Loucy (cell line): ENCODE measurements around the gene AQP12A.
"Not testable (repeated sequence)": the region's sequence is repeated elsewhere in the genome, so short reads cannot be mapped to it uniquely, and the experiment has no call there.

Experiments used
- EZH2phosphoT487 ChIP-seq: fragments of 200-600 bp; IDR thresholded peaks from 2 replicates; pipeline ENCODE4 v1.6.1; 2018; ENCODE audit warnings: antibody characterized with exemption, mild to moderate bottlenecking, moderate library complexity, borderline replicate concordance
- TF ChIP-seq, protein P1 (sequence below): fragments of 200-600 bp; sonication (generic); conservative IDR thresholded peaks from 2 replicates; pipeline ENCODE4 v1.5.1; 2014; ENCODE audit warnings: mild to moderate bottlenecking, antibody characterized with exemption, low read length

DNA sequence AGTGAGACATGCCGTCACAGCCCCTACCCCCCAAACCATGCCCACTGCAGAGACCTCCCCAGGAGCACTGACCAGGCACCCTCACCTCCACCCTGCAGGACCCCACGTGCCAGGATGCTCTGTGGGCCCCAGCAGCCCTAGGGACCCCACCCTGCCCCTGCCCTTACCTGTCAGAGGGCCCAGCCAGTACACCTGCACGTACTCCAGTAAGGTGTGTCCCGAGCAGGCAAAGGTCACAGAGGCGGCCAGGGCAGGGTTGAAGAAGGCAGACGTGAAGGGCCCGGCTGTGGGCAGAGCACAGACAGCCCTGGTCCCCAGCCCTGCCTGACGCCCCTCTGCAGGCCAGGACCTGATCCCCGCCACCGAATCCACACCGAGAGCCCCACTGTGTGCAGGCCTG is 11.5 kb upstream of the AQP12A start:
- TF ChIP-seq, protein P1, sequence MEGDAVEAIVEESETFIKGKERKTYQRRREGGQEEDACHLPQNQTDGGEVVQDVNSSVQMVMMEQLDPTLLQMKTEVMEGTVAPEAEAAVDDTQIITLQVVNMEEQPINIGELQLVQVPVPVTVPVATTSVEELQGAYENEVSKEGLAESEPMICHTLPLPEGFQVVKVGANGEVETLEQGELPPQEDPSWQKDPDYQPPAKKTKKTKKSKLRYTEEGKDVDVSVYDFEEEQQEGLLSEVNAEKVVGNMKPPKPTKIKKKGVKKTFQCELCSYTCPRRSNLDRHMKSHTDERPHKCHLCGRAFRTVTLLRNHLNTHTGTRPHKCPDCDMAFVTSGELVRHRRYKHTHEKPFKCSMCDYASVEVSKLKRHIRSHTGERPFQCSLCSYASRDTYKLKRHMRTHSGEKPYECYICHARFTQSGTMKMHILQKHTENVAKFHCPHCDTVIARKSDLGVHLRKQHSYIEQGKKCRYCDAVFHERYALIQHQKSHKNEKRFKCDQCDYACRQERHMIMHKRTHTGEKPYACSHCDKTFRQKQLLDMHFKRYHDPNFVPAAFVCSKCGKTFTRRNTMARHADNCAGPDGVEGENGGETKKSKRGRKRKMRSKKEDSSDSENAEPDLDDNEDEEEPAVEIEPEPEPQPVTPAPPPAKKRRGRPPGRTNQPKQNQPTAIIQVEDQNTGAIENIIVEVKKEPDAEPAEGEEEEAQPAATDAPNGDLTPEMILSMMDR, result not testable (repeated sequence)
- TF ChIP-seq EZH2phosphoT487, result not testable (repeated sequence)
